ENCODE data around the gene GPX4.

The GPX4 gene

DNA sequence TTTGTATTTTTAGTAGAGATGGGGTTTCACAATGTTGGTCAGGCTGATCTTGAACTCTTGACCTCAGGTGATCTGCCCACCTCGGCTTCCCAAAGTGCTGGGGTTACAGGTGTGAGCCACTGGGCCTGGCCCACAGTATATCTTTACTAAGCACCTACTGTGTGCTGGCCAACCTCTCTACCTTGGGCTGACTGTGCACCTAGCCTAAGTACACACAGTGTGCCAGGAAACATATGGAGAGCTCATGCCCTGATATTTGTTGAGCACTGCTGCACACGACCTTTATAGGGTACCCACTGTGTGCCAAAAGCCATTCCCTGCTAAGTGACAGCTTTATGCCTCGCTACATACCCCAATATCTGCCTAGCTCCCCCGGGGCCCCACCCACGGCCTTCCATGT, 43.1 kb upstream of the GPX4 start:
- H3K4me3 ChIP-seq (ENCODE audit: low read depth in 1 of 2, low read length in 2 of 2) = no peak overlapping the region
- ATAC-seq (ENCODE audit: insufficient read depth, low read depth) (no peak), DNase-seq (no peak)
- H3K9me3 ChIP-seq (ENCODE audit: insufficient read depth, low read length, severe bottlenecking) = peaks cover 33% of the 10 kb centered on the region
- H2AFZ ChIP-seq (ENCODE audit: low read depth, low read length) = no peak overlapping the region
- H4K20me1 ChIP-seq (ENCODE audit: insufficient read depth, low read length) = no peaks in the 10 kb centered on the region
- H3K9ac ChIP-seq (ENCODE audit: low read depth, low read length) = no peak overlapping the region
- no peaks in the 10 kb centered on the region for H3K27me3 ChIP-seq (ENCODE audit: insufficient read depth, low read length, poor library complexity)
- TF ChIP-seq EZH2 (IDR thresholded peaks at IDR 0.05; ENCODE audit: borderline replicate concordance, low read depth, low read length, severe bottlenecking) (no peak), CTCF (IDR thresholded peaks at IDR 0.05; ENCODE audit: borderline replicate concordance, extremely low read depth, low read length, poor library complexity, severe bottlenecking) (no peak)
- peaks cover 15% of the 10 kb centered on the region for H3K4me1 ChIP-seq (ENCODE audit: insufficient read depth, low read length)
- no peaks in the 10 kb centered on the region for H3K79me2 ChIP-seq (ENCODE audit: insufficient read depth, low read length)
- no peak overlapping the region for H3K4me2 ChIP-seq (ENCODE audit: insufficient read depth, low read length)
- no peak overlapping the region for H3K27ac ChIP-seq (ENCODE audit: low read length)
- H3K36me3 ChIP-seq (ENCODE audit: insufficient read depth, low read length) = peaks cover 30% of the 10 kb centered on the region

- no peak overlapping the region for H3K4me3 ChIP-seq (ENCODE audit: low read depth in 1 of 2, low read length in 2 of 2)
- H3K4me2 ChIP-seq (ENCODE audit: insufficient read depth, low read length) = no peak overlapping the region
- no peaks in the 10 kb centered on the region for H3K27me3 ChIP-seq (ENCODE audit: insufficient read depth, low read length, poor library complexity)
- H3K27ac ChIP-seq (ENCODE audit: low read length) = no peak overlapping the region
- ATAC-seq (ENCODE audit: insufficient read depth, low read depth) (no peak), DNase-seq (no peak)
- no peak overlapping the region for H2AFZ ChIP-seq (ENCODE audit: low read depth, low read length)
- H3K9ac ChIP-seq (ENCODE audit: low read depth, low read length) = no peak overlapping the region
- TF ChIP-seq CTCF (IDR thresholded peaks at IDR 0.05; ENCODE audit: borderline replicate concordance, extremely low read depth, low read length, poor library complexity, severe bottlenecking) = no peak
- no peak for TF ChIP-seq EZH2 (IDR thresholded peaks at IDR 0.05; ENCODE audit: borderline replicate concordance, low read depth, low read length, severe bottlenecking)
- H4K20me1 ChIP-seq (ENCODE audit: insufficient read depth, low read length) = no peaks in the 10 kb centered on the region
- H3K4me1 ChIP-seq (ENCODE audit: insufficient read depth, low read length) = peaks cover 27% of the 10 kb centered on the region
- peaks cover 7% of the 10 kb centered on the region for H3K79me2 ChIP-seq (ENCODE audit: insufficient read depth, low read length)
- peaks cover 20% of the 10 kb centered on the region for H3K9me3 ChIP-seq (ENCODE audit: insufficient read depth, low read length, severe bottlenecking)
- H3K36me3 ChIP-seq (ENCODE audit: insufficient read depth, low read length) = peaks cover 17% of the 10 kb centered on the region
Measured at GRCh38 chr19:1061987-1062386, 41.8 kb upstream of the GPX4 start.

DNA sequence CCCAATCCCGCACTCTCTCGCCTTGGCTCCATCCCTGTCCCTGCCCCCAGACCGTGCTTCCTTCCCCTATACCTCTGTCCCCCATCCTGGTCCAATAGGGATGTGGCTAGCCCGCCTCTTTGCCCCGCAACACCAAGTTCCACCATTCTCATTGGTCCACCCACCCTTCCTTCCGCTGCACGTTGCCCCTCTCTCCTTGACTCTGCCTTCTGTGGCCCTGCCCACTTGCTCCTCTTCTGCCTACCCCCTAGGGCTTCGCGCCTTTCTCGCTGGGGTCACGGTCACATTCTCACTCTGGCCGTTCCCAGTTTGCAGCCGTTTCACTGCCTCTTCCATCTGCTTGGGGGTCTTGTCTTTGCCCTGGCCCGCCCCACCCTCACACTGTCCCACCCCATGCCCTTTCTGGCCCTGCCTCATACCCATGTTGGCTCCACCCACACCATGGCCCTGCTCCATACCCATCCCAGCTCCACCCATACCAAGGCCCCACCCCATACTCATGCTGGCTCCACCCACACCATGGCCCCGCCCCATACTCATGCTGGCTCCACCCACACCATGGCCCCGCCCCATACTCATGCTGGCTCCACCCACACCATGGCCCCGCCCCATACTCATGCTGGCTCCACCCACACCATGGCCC, 41.3 kb upstream of the GPX4 start:
- DNase-seq = no peak
- H3K79me2 ChIP-seq (ENCODE audit: insufficient read depth, low read length) = peaks cover 13% of the 10 kb centered on the region
- ATAC-seq (ENCODE audit: insufficient read depth, low read depth) = no peak
- no peaks in the 10 kb centered on the region for H4K20me1 ChIP-seq (ENCODE audit: insufficient read depth, low read length)
- H2AFZ ChIP-seq (ENCODE audit: low read depth, low read length) = no peak overlapping the region
- TF ChIP-seq CTCF (IDR thresholded peaks at IDR 0.05; ENCODE audit: borderline replicate concordance, extremely low read depth, low read length, poor library complexity, severe bottlenecking) (no peak), EZH2 (IDR thresholded peaks at IDR 0.05; ENCODE audit: borderline replicate concordance, low read depth, low read length, severe bottlenecking) (no peak)
- no peak overlapping the region for H3K27ac ChIP-seq (ENCODE audit: low read length)
- no peak overlapping the region for H3K4me2 ChIP-seq (ENCODE audit: insufficient read depth, low read length)
- no peak overlapping the region for H3K9ac ChIP-seq (ENCODE audit: low read depth, low read length)
- peaks cover 15% of the 10 kb centered on the region for H3K9me3 ChIP-seq (ENCODE audit: insufficient read depth, low read length, severe bottlenecking)
- H3K4me1 ChIP-seq (ENCODE audit: insufficient read depth, low read length) = peaks cover 27% of the 10 kb centered on the region
- H3K36me3 ChIP-seq (ENCODE audit: insufficient read depth, low read length) = peaks cover 13% of the 10 kb centered on the region
- H3K4me3 ChIP-seq (ENCODE audit: low read depth in 1 of 2, low read length in 2 of 2) = no peak overlapping the region
- H3K27me3 ChIP-seq (ENCODE audit: insufficient read depth, low read length, poor library complexity) = no peaks in the 10 kb centered on the region
